Natural killer cell (primary cell): ENCODE measurements around the gene UBN1. TPM values are rescaled to one million over a fixed set of nuclear protein-coding genes. Genes with fewer than 3 reads are reported as not detected.

Experiments
- ATAC-seq, 3 donors: fragments of 150-1000 bp in 2 of 3; fragments of 200-7000 bp in 1 of 3; cut with Tn5 transposase; 1 replicate in 1 of 3; 2 replicates in 2 of 3; pipeline ENCODE4 v1.10.0; 2021; ENCODE audit warnings: mild to moderate bottlenecking in 2 of 3, moderate library complexity in 2 of 3
- DNase-seq, 2 donors: peaks; one replicate each; pipeline versions ENCODE4 v3.0.0 to v3.0.0-alpha.2; 2013 to 2021; ENCODE audit warnings: mixed read lengths in 1 of 2
- H3K27ac ChIP-seq: one replicate; pipeline ENCODE4 v1.5.1; 2013; ENCODE audit warnings: mild to moderate bottlenecking, low read length
- H3K27me3 ChIP-seq: one replicate; pipeline ENCODE4 v1.6.1; 2013; ENCODE audit warnings: low read length; ENCODE audit not compliant: control insufficient read depth, insufficient read depth
- H3K36me3 ChIP-seq: one replicate; pipeline ENCODE4 v1.6.1; 2013; ENCODE audit warnings: low read length; ENCODE audit not compliant: control insufficient read depth, insufficient read depth
- H3K4me1 ChIP-seq: one replicate; pipeline ENCODE4 v1.6.1; 2013; ENCODE audit warnings: low read length; ENCODE audit not compliant: control insufficient read depth, insufficient read depth
- H3K4me3 ChIP-seq: one replicate; pipeline ENCODE4 v1.5.1; 2013; ENCODE audit warnings: low read length
- H3K9me3 ChIP-seq: one replicate; pipeline ENCODE4 v1.6.1; 2013; ENCODE audit warnings: low read length; ENCODE audit not compliant: control insufficient read depth, insufficient read depth
- H3K27ac Mint-ChIP-seq, 2 donors: one replicate each; pipeline ENCODE4 v1.8.0; 2022; ENCODE audit warnings: mild to moderate bottlenecking in 2 of 2, mixed read lengths in 2 of 2, moderate library complexity in 1 of 2
- H3K27me3 Mint-ChIP-seq, 2 donors: one replicate each; pipeline ENCODE4 v1.8.0; 2022; ENCODE audit warnings: low read depth in 2 of 2, mixed read lengths in 2 of 2
- H3K36me3 Mint-ChIP-seq: one replicate; pipeline ENCODE4 v1.8.0; 2022; ENCODE audit warnings: mixed read lengths
- H3K4me1 Mint-ChIP-seq, 2 donors: one replicate each; pipeline ENCODE4 v1.8.0; 2022; ENCODE audit warnings: mixed read lengths in 2 of 2
- H3K4me3 Mint-ChIP-seq: one replicate; pipeline ENCODE4 v1.8.0; 2022; ENCODE audit warnings: mild to moderate bottlenecking, moderate library complexity, mixed read lengths
- H3K9me3 Mint-ChIP-seq, 2 donors: one replicate each; pipeline ENCODE4 v1.8.0; 2022; ENCODE audit warnings: mixed read lengths in 2 of 2
- CTCF ChIP-seq: fragments of 200-600 bp; IDR thresholded peaks from one replicate; pipeline ENCODE4 v1.8.0; 2022; ENCODE audit warnings: antibody characterized with exemption
- WGBS: methylation state at CpG from one replicate; pipeline ENCODE4 v1.1.7; 2013; ENCODE audit warnings: missing lambda C conversion rate; ENCODE audit not compliant: insufficient coverage; 5-methylcytosine and 5-hydroxymethylcytosine counted together
- intact Hi-C: fragments of 100-400 bp; cut with micrococcal nuclease; formaldehyde crosslinking; loops from one replicate; pipeline ENCODE4 v1.14.2; 2022
- total RNA-seq, 4 donors: library from RNA; stranded (reverse); fragments of 120-200 nt in 1 of 4; gene quantifications; one replicate each; pipeline versions ENCODE4 v1.2.3 to v1.2.4, GENCODE V29; 2013 to 2022

UBN1 gene
- total RNA-seq, 3 donors from 2014 or later (not counting 1 experiment from before 2014, with no cell fraction given): 70.5 to 81.6 (median 79.9) TPM

- DNase-seq (no peak), ATAC-seq (no peak)
- Mint-ChIP-seq H3K27me3 (peaks cover 0 to 4% of the 10 kb centered on the region in 2 donors), H3K36me3 (peaks cover 7% of the 10 kb centered on the region), H3K27ac (no peak overlapping the region), H3K4me3 (no peak overlapping the region), H3K9me3 (peaks cover 0 to 6% of the 10 kb centered on the region in 2 donors), H3K4me1 (no peaks in the 10 kb centered on the region)
- WGBS: 76% methylated on average over 12 of the region's 12 CpGs
- no peak for TF ChIP-seq CTCF
- Histone ChIP-seq H3K36me3 (no peaks in the 10 kb centered on the region), H3K4me1 (no peaks in the 10 kb centered on the region), H3K27me3 (no peaks in the 10 kb centered on the region), H3K4me3 (no peak overlapping the region), H3K27ac (no peak overlapping the region), H3K9me3 (peaks cover 8% of the 10 kb centered on the region)
- intact Hi-C loops: no loop called here
Measured at GRCh38 chr16:4924593-4925292, 77.5 kb downstream of the UBN1 start.

- Mint-ChIP-seq H3K4me3 (no peak overlapping the region), H3K9me3 (peaks cover 0 to 6% of the 10 kb centered on the region in 2 donors), H3K36me3 (peaks cover 7% of the 10 kb centered on the region), H3K27me3 (peaks cover 0 to 6% of the 10 kb centered on the region in 2 donors), H3K4me1 (no peaks in the 10 kb centered on the region), H3K27ac (no peak overlapping the region)
- intact Hi-C loops: no loop called here
- no peak overlapping the region for H3K27ac ChIP-seq
- 88% methylated on average over 5 of the region's 5 CpGs for WGBS
- no peak for ATAC-seq
- no peak overlapping the region for H3K4me3 ChIP-seq
- DNase-seq: no peak
- H3K4me1 ChIP-seq: no peaks in the 10 kb centered on the region
- H3K36me3 ChIP-seq: no peaks in the 10 kb centered on the region
- H3K9me3 ChIP-seq: peaks cover 8% of the 10 kb centered on the region
- H3K27me3 ChIP-seq: no peaks in the 10 kb centered on the region
- no peak for TF ChIP-seq CTCF
Measured at GRCh38 chr16:4925293-4925607, 78.0 kb downstream of the UBN1 start.

- no peak overlapping the region for H3K27ac Mint-ChIP-seq
- no peak for ATAC-seq
- intact Hi-C loops: no loop called here
- peaks cover 7% of the 10 kb centered on the region for H3K36me3 Mint-ChIP-seq
- H3K9me3 Mint-ChIP-seq: peaks cover 0 to 6% of the 10 kb centered on the region in 2 donors
- Histone ChIP-seq H3K27me3 (no peaks in the 10 kb centered on the region), H3K36me3 (no peaks in the 10 kb centered on the region), H3K4me1 (no peaks in the 10 kb centered on the region), H3K27ac (no peak overlapping the region), H3K4me3 (no peak overlapping the region), H3K9me3 (peaks cover 8% of the 10 kb centered on the region)
- 93% methylated on average over 4 of the region's 5 CpGs for WGBS
- no peak for TF ChIP-seq CTCF
- peaks cover 0 to 9% of the 10 kb centered on the region in 2 donors for H3K27me3 Mint-ChIP-seq
- no peak overlapping the region for H3K4me3 Mint-ChIP-seq
- H3K4me1 Mint-ChIP-seq: no peaks in the 10 kb centered on the region
- no peak for DNase-seq
Measured at GRCh38 chr16:4925791-4926190, 78.5 kb downstream of the UBN1 start.

- H3K4me3 Mint-ChIP-seq: no peak overlapping the region
- WGBS: 90% methylated on average over 1 of the region's 2 CpGs
- peaks cover 0 to 6% of the 10 kb centered on the region in 2 donors for H3K9me3 Mint-ChIP-seq
Measured at GRCh38 chr16:4926928-4927327, 79.6 kb downstream of the UBN1 start.

More at GRCh38 chr16:4926928-4927327, 79.6 kb downstream of the UBN1 start:
- intact Hi-C loops: no loop called here
- H3K36me3 Mint-ChIP-seq: peaks cover 7% of the 10 kb centered on the region
- H3K4me1 Mint-ChIP-seq: no peaks in the 10 kb centered on the region
- no peak overlapping the region for H3K4me3 ChIP-seq
- H3K9me3 ChIP-seq: peaks cover 8% of the 10 kb centered on the region
- H3K27ac Mint-ChIP-seq: no peak overlapping the region
- ATAC-seq (no peak), DNase-seq (no peak)
- peaks cover 0 to 9% of the 10 kb centered on the region in 2 donors for H3K27me3 Mint-ChIP-seq
- H3K27me3 ChIP-seq: no peaks in the 10 kb centered on the region
- no peak for TF ChIP-seq CTCF
- H3K36me3 ChIP-seq: no peaks in the 10 kb centered on the region
- no peaks in the 10 kb centered on the region for H3K4me1 ChIP-seq
- no peak overlapping the region for H3K27ac ChIP-seq
